Mesothelial cell of epicardium (in vitro differentiated cells): Measurements from ENCODE around the gene CCDC183. TPM values are rescaled to one million over a fixed set of nuclear protein-coding genes. Genes with fewer than 3 reads are reported as not detected.

Experiments
- DNase-seq, 2 experiments: peaks; one replicate each; pipeline ENCODE4 v3.0.0; 2021; ENCODE audit warnings: low spot score in 2 of 2; ENCODE audit not compliant: unreplicated experiment in 2 of 2
- H3K27ac Mint-ChIP-seq: 2 replicates; pipeline ENCODE4 v1.8.0; 2021; ENCODE audit warnings: mixed read lengths
- H3K27me3 Mint-ChIP-seq: 2 replicates; pipeline ENCODE4 v1.8.0; 2021; ENCODE audit warnings: low read depth, mixed read lengths
- H3K36me3 Mint-ChIP-seq: 2 replicates; pipeline ENCODE4 v1.8.0; 2021; ENCODE audit warnings: mixed read lengths
- H3K4me1 Mint-ChIP-seq: 2 replicates; pipeline ENCODE4 v1.8.0; 2021; ENCODE audit warnings: mixed read lengths
- H3K4me3 Mint-ChIP-seq: 2 replicates; pipeline ENCODE4 v1.8.0; 2021; ENCODE audit warnings: mild to moderate bottlenecking, moderate library complexity, mixed read lengths
- H3K9me3 Mint-ChIP-seq: 2 replicates; pipeline ENCODE4 v1.8.0; 2021; ENCODE audit warnings: mixed read lengths
- CTCF ChIP-seq: fragments of 200-600 bp; sonication (generic); IDR thresholded peaks from one replicate; pipeline ENCODE4 v1.5.0; 2021; ENCODE audit warnings: antibody characterized with exemption; ENCODE audit not compliant: unreplicated experiment
- total RNA-seq: library from RNA; stranded (reverse); gene quantifications from 3 replicates; pipeline ENCODE4 v1.2.1, GENCODE V29; 2021

The CCDC183 gene
- total RNA-seq, 1 donor from 2014 or later, result 25.1 TPM

DNA sequence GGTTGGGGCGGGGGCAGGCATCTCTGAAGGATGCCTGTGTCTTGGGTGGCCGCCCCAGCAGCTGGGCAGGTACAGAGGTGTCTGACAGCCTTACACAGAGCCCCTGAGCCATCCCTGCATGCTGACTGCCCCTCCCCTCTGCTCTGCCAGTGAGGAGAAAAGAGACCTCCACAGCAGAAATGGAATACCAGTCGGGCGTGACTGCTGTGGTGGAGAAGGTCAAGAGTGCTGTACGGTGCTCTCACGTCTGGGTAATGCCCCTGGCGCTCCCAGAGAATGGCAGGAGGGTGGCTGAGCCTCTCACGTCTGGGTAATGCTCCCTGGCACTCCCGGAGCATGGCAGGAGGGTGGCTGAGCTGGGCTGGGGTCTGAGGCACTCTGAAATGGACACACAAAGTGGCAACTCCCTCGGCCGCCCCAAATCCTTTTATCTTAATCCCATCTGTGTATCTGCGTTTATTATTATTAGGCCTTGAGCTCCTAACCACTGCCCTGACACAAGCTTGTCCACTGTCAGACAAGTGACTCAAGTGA lies 9.1 kb downstream of the CCDC183 start:
- Mint-ChIP-seq H3K27me3 (no peaks in the 10 kb centered on the region), H3K4me3 (no peak overlapping the region), H3K9me3 (no peaks in the 10 kb centered on the region), H3K27ac (no peak overlapping the region), H3K36me3 (peaks cover 11% of the 10 kb centered on the region), H3K4me1 (peaks cover 34% of the 10 kb centered on the region)
- TF ChIP-seq CTCF, result no peak
- DNase-seq, result no peak

- DNase-seq, result no peak
- Mint-ChIP-seq H3K4me1 (peaks cover 32% of the 10 kb centered on the region), H3K27ac (no peak overlapping the region), H3K27me3 (no peaks in the 10 kb centered on the region), H3K4me3 (peak overlapping the region; percentile 77), H3K9me3 (no peaks in the 10 kb centered on the region), H3K36me3 (peaks cover 14% of the 10 kb centered on the region)
- TF ChIP-seq CTCF, result no peak
These were observed 9.9 kb downstream of the CCDC183 start for GRCh38 chr9:136806067-136806466.

- peaks cover 28% of the 10 kb centered on the region for H3K4me1 Mint-ChIP-seq
- H3K36me3 Mint-ChIP-seq, result peaks cover 15% of the 10 kb centered on the region
- peak overlapping the region; percentile 21 for H3K27ac Mint-ChIP-seq
These were observed 10.6 kb downstream of the CCDC183 start for GRCh38 chr9:136806631-136807201.

GRCh38 chr9:136807281-136808074 lies 11.3 kb downstream of the CCDC183 start, which contains the start of gene RABL6:
Gene RABL6, plus strand, starts transcription at chr9:136807948. Its CDS starts 249 bp downstream, at chr9:136808197.
- TF ChIP-seq CTCF, result no peak
- peak within 1 kb of the TSS; percentile 91 for H3K27ac Mint-ChIP-seq
- DNase-seq, result peak in 1 of 2 experiments; percentile 86
- H3K27me3 Mint-ChIP-seq, result no peaks in the 10 kb centered on the region
- H3K9me3 Mint-ChIP-seq, result no peaks in the 10 kb centered on the region
- H3K36me3 Mint-ChIP-seq, result peaks cover 15% of the 10 kb centered on the region
- H3K4me3 Mint-ChIP-seq, result peak within 1 kb of the TSS; percentile 77
- H3K4me1 Mint-ChIP-seq, result peaks cover 28% of the 10 kb centered on the region

More at GRCh38 chr9:136806631-136807201, 10.6 kb downstream of the CCDC183 start:
- no peak for TF ChIP-seq CTCF
- no peaks in the 10 kb centered on the region for H3K9me3 Mint-ChIP-seq
- H3K27me3 Mint-ChIP-seq, result no peaks in the 10 kb centered on the region
- peak overlapping the region; percentile 77 for H3K4me3 Mint-ChIP-seq
- DNase-seq, result no peak

DNA sequence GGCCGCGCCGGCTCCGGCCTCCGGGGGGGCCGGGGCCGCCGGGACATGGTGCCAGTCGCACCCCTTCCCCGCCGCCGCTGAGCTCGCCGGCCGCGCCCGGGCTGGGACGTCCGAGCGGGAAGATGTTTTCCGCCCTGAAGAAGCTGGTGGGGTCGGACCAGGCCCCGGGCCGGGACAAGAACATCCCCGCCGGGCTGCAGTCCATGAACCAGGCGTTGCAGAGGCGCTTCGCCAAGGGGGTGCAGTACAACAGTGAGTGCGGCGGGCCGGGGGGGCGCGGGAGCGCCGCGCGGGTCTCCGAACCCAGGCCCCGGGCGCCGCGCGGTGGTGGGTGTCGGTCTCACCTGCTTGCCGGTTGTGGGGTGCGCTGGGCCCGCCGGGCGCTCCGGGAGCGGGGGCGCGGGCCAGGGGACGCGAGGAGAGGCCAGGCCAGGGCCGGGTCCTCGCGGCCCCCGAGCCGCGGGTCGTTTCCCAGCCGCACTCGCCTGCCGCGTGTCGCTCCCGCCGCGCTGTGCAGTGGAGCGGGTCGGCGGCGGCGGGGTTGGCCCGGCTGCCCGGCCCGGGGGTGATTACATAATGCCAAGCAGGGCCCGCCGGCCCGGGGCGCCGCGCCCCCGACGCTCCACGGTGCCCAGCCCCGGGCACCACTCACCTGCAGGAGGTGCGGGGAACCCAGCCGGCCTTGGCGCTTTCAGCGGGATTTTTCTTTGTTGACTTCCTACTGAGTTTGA lies 12.1 kb downstream of the CCDC183 start:
- Mint-ChIP-seq H3K4me1 (peaks cover 28% of the 10 kb centered on the region), H3K27ac (peak overlapping the region; percentile 91), H3K27me3 (no peaks in the 10 kb centered on the region), H3K9me3 (no peaks in the 10 kb centered on the region), H3K36me3 (peaks cover 22% of the 10 kb centered on the region), H3K4me3 (peak overlapping the region; percentile 73)
- TF ChIP-seq CTCF, result no peak
- DNase-seq, result peak in 1 of 2 experiments; percentile 67
